ENCODE measurements around the gene MAP4K2. TPM values are rescaled to one million over a fixed set of nuclear protein-coding genes. Genes with fewer than 3 reads are reported as not detected.

Gene MAP4K2
- total and polyA plus RNA-seq, 7 experiments from 2014 or later: 40.7 to 130 (median 76.1) TPM

GRCh38 chr11:64753019-64753379 lies 50.0 kb downstream of the MAP4K2 start:
- CTCF ChIA-PET: interaction anchor here (1.0 to 18.4 kb wide), 2 partner anchors 9 to 15 kb away, joined by 4 to 305 read pairs; partner anchors contain the start of genes PYGM and RASGRP2

DNA sequence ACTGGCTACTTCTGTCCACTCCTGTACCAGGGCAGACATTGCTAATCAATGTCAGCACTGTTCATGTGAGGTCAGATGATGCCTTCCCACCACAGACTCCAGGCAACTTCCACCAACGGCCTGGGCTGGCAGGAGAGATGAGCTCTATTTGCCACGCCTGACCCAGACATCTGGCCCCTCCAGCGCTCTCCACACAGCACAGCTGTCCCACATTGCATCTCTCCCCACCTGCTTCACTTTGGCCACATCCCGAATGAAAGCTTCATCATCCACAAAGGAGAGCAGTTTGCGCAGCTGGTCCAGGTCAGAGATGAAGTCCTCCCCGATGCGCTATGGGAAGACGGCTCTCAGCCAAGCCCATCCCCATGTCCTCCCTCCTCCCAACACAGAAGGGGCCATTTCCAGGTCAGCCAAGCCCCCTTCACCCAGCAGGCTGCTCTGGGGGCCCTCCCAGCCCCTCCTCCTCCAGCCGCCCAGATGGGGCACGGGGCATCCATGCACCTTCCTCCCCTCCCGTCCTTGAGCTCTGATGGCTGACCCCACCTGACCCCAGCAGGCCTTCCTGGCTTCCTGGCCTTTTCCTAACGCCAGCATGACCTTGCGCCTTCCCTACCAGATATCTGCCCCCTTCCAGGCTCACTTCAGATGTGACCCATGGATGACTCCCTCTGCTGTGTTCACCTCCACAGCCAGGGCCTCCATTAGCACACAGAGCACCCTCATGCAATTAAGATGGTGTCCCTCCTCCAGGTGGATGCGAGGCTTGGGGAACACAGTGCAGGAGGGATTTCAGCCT lies 50.6 kb downstream of the MAP4K2 start:
- Mint-ChIP-seq H3K4me1 (peaks cover 9 to 43% (median 36%) of the 10 kb centered on the region in 7 donors), H3K4me3 (peak overlapping the region in 1 of 10 donors; percentile 37), H3K27ac (peak overlapping the region in 4 of 9 donors; percentile 55 to 92 (median 60)), H3K27me3 (no peaks in the 10 kb centered on the region), H3K36me3 (peaks cover 4 to 26% (median 9%) of the 10 kb centered on the region in 5 donors), H3K9me3 (no peaks in the 10 kb centered on the region)
- Histone ChIP-seq H3K36me3 (ENCODE audit: control insufficient read depth in 2 of 3, insufficient read depth in 3 of 3, low read length in 3 of 3) (peaks cover 0 to 37% (median 0%) of the 10 kb centered on the region in 3 experiments), H3K27ac (ENCODE audit: low read depth, low read length) (no peak overlapping the region), H3K27me3 (ENCODE audit: control insufficient read depth in 2 of 2, insufficient read depth in 2 of 2, low read length in 2 of 2) (no peaks in the 10 kb centered on the region), H3K4me3 (ENCODE audit: low read length) (no peak overlapping the region), H3K4me1 (ENCODE audit: control insufficient read depth in 2 of 2, insufficient read depth in 2 of 2, low read length in 2 of 2) (peaks cover 0 to 7% of the 10 kb centered on the region in 2 donors), H3K9me3 (ENCODE audit: control insufficient read depth in 2 of 3, low read length in 3 of 3) (no peaks in the 10 kb centered on the region)
- intact Hi-C loops (cut with micrococcal nuclease): no loop called here
- CTCF ChIA-PET: interaction anchor here (1.0 to 18.4 kb wide), 3 partner anchors 8 to 16 kb away, joined by 4 to 305 read pairs (median 4); partner anchors contain the start of genes PYGM and RASGRP2
- ATAC-seq (no peak), DNase-seq (no peak)
- POLR2A ChIA-PET: interaction anchor here (0.6 to 39.7 kb wide), 3 partner anchors 0 to 525 kb away, joined by 3 to 1956 read pairs (median 1956); partner anchors contain the start of genes PYGM, RASGRP2 and SF1

More at GRCh38 chr11:64753019-64753379, 50.0 kb downstream of the MAP4K2 start:
- Mint-ChIP-seq H3K4me1 (peaks cover 9 to 46% (median 38%) of the 10 kb centered on the region in 7 donors), H3K36me3 (peaks cover 4 to 28% (median 9%) of the 10 kb centered on the region in 5 donors), H3K27ac (peak overlapping the region in 4 of 9 donors; percentile 55 to 63 (median 56)), H3K4me3 (peak overlapping the region in 1 of 10 donors; percentile 7), H3K9me3 (no peaks in the 10 kb centered on the region), H3K27me3 (no peaks in the 10 kb centered on the region)
- DNase-seq (no peak), ATAC-seq (no peak)
- H3K36me3 ChIP-seq (ENCODE audit: control insufficient read depth in 2 of 3, insufficient read depth in 3 of 3, low read length in 3 of 3): peaks cover 0 to 37% (median 0%) of the 10 kb centered on the region in 3 experiments
- POLR2A ChIA-PET: interaction anchor here (30.7 to 39.7 kb wide), 2 partner anchors 1 to 12 kb away, joined by 1956 read pairs; partner anchors contain the start of genes PYGM, RASGRP2 and SF1
- H3K9me3 ChIP-seq (ENCODE audit: control insufficient read depth in 2 of 3, low read length in 3 of 3): no peaks in the 10 kb centered on the region
- intact Hi-C loops (cut with micrococcal nuclease): no loop called here
- H3K27ac ChIP-seq (ENCODE audit: low read depth, low read length): no peak overlapping the region
- H3K4me1 ChIP-seq (ENCODE audit: control insufficient read depth in 2 of 2, insufficient read depth in 2 of 2, low read length in 2 of 2): peaks cover 0 to 9% of the 10 kb centered on the region in 2 donors
- no peaks in the 10 kb centered on the region for H3K27me3 ChIP-seq (ENCODE audit: control insufficient read depth in 2 of 2, insufficient read depth in 2 of 2, low read length in 2 of 2)
- no peak overlapping the region for H3K4me3 ChIP-seq (ENCODE audit: low read length)

DNA sequence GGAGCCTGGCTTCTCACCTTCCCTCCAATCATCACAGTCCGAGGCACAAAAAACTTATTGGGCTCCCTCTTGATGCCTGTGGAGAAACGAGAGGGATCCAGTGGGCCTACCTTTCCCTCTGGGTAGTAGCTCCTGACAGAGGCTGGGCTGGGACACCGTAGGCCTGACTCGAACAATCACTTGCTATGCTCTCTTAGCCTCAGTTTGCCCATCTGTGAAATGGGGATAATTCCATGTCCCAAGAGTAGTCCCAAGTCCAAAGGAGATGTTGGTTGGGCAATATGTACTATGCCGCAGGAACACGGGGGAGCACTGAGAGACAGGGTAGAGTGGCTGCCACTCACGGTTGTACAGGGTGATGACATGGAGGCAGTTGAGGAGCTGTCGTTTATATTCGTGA lies 51.4 kb downstream of the MAP4K2 start:
- no peak for ATAC-seq
- H3K27me3 ChIP-seq (ENCODE audit: control insufficient read depth in 2 of 2, insufficient read depth in 2 of 2, low read length in 2 of 2): no peaks in the 10 kb centered on the region
- ChIA-PET POLR2A (interaction anchor here (0.6 to 39.7 kb wide), 3 partner anchors 1 to 524 kb away, joined by 3 to 1956 read pairs (median 1956); partner anchors contain the start of genes PYGM, RASGRP2 and SF1), CTCF (interaction anchor here (1.0 to 18.4 kb wide), 2 partner anchors 9 to 17 kb away, joined by 4 to 305 read pairs; partner anchors contain the start of gene PYGM)
- Mint-ChIP-seq H3K9me3 (no peaks in the 10 kb centered on the region), H3K4me1 (peaks cover 9 to 44% (median 36%) of the 10 kb centered on the region in 7 donors), H3K4me3 (no peak overlapping the region), H3K27me3 (no peaks in the 10 kb centered on the region), H3K27ac (peak overlapping the region in 2 of 9 donors; percentile 7 to 25), H3K36me3 (peaks cover 4 to 24% (median 9%) of the 10 kb centered on the region in 5 donors)
- H3K36me3 ChIP-seq (ENCODE audit: control insufficient read depth in 2 of 3, insufficient read depth in 3 of 3, low read length in 3 of 3): peaks cover 0 to 37% (median 0%) of the 10 kb centered on the region in 3 experiments
- peaks cover 2 to 7% of the 10 kb centered on the region in 2 donors for H3K4me1 ChIP-seq (ENCODE audit: control insufficient read depth in 2 of 2, insufficient read depth in 2 of 2, low read length in 2 of 2)
- DNase-seq: no peak
- intact Hi-C loops (cut with micrococcal nuclease): no loop called here
- no peak overlapping the region for H3K27ac ChIP-seq (ENCODE audit: low read depth, low read length)
- H3K9me3 ChIP-seq (ENCODE audit: control insufficient read depth in 2 of 3, low read length in 3 of 3): no peaks in the 10 kb centered on the region
- H3K4me3 ChIP-seq (ENCODE audit: low read length): no peak overlapping the region

- Mint-ChIP-seq H3K9me3 (no peaks in the 10 kb centered on the region), H3K4me3 (peak overlapping the region in 1 of 10 donors; percentile 51), H3K27ac (peak overlapping the region in 7 of 9 donors; percentile 54 to 90 (median 80)), H3K27me3 (no peaks in the 10 kb centered on the region), H3K4me1 (peaks cover 9 to 48% (median 41%) of the 10 kb centered on the region in 7 donors), H3K36me3 (peaks cover 4 to 24% (median 9%) of the 10 kb centered on the region in 5 donors)
- Histone ChIP-seq H3K4me1 (ENCODE audit: control insufficient read depth in 2 of 2, insufficient read depth in 2 of 2, low read length in 2 of 2) (peaks cover 6 to 7% of the 10 kb centered on the region in 2 donors), H3K4me3 (ENCODE audit: low read length) (no peak overlapping the region), H3K27me3 (ENCODE audit: control insufficient read depth in 2 of 2, insufficient read depth in 2 of 2, low read length in 2 of 2) (no peaks in the 10 kb centered on the region), H3K36me3 (ENCODE audit: control insufficient read depth in 2 of 3, insufficient read depth in 3 of 3, low read length in 3 of 3) (peaks cover 0 to 37% (median 0%) of the 10 kb centered on the region in 3 experiments), H3K9me3 (ENCODE audit: control insufficient read depth in 2 of 3, low read length in 3 of 3) (no peaks in the 10 kb centered on the region), H3K27ac (ENCODE audit: low read depth, low read length) (no peak overlapping the region)
- ChIA-PET POLR2A (interaction anchor here (30.7 to 39.7 kb wide), 2 partner anchors 1 to 14 kb away, joined by 1956 read pairs; partner anchors contain the start of genes PYGM, RASGRP2 and SF1), CTCF (interaction anchor here (1.0 to 18.4 kb wide), 3 partner anchors 9 to 31 kb away, joined by 4 to 305 read pairs (median 4); partner anchors contain the start of gene PYGM)
- intact Hi-C loops (cut with micrococcal nuclease): no loop called here
- DNase-seq: no peak
- ATAC-seq: peak; percentile 30
These were observed 51.9 kb downstream of the MAP4K2 start for GRCh38 chr11:64751136-64751535.

- Mint-ChIP-seq H3K4me1 (peaks cover 9 to 50% (median 41%) of the 10 kb centered on the region in 7 donors), H3K9me3 (no peaks in the 10 kb centered on the region), H3K36me3 (peaks cover 4 to 24% (median 9%) of the 10 kb centered on the region in 5 donors), H3K27me3 (no peaks in the 10 kb centered on the region), H3K27ac (peak overlapping the region; percentile 54 to 90 (median 81)), H3K4me3 (peak overlapping the region in 6 of 10 donors; percentile 18 to 51 (median 21))
- ChIA-PET POLR2A (interaction anchor here (0.5 to 39.7 kb wide), 3 partner anchors 2 to 353 kb away, joined by 3 to 1956 read pairs (median 1956); partner anchors contain the start of genes PYGM, RASGRP2 and SF1), CTCF (interaction anchor here (0.7 to 18.4 kb wide), 3 partner anchors 9 to 32 kb away, joined by 4 to 305 read pairs (median 4); partner anchors contain the start of gene PYGM)
- H3K36me3 ChIP-seq (ENCODE audit: control insufficient read depth in 2 of 3, insufficient read depth in 3 of 3, low read length in 3 of 3): peaks cover 0 to 37% (median 0%) of the 10 kb centered on the region in 3 experiments
- intact Hi-C loops (cut with micrococcal nuclease): no loop called here
- H3K27ac ChIP-seq (ENCODE audit: low read depth, low read length): no peak overlapping the region
- no peaks in the 10 kb centered on the region for H3K27me3 ChIP-seq (ENCODE audit: control insufficient read depth in 2 of 2, insufficient read depth in 2 of 2, low read length in 2 of 2)
- DNase-seq (peak in 2 of 9 donors; percentile 47 to 55), ATAC-seq (no peak)
- H3K4me1 ChIP-seq (ENCODE audit: control insufficient read depth in 2 of 2, insufficient read depth in 2 of 2, low read length in 2 of 2): peaks cover 7 to 9% of the 10 kb centered on the region in 2 donors
- H3K9me3 ChIP-seq (ENCODE audit: control insufficient read depth in 2 of 3, low read length in 3 of 3): no peaks in the 10 kb centered on the region
- no peak overlapping the region for H3K4me3 ChIP-seq (ENCODE audit: low read length)
These were observed 52.5 kb downstream of the MAP4K2 start for GRCh38 chr11:64750361-64751054.

Data from naive thymus-derived CD4-positive, alpha-beta T cell (primary cell).